Erythroblast (primary cell): ENCODE measurements around the gene ADTRP.

ENCODE experiments used
- GATA1 ChIP-seq: IDR thresholded peaks from 2 replicates; pipeline ENCODE4 v1.6.1; 2011; ENCODE audit warnings: low read depth, mild to moderate bottlenecking, control low read depth, low read length, moderate library complexity
- POLR2A ChIP-seq: IDR thresholded peaks from 2 replicates; pipeline ENCODE4 v1.6.1; 2011; ENCODE audit warnings: mild to moderate bottlenecking, low read length

DNA sequence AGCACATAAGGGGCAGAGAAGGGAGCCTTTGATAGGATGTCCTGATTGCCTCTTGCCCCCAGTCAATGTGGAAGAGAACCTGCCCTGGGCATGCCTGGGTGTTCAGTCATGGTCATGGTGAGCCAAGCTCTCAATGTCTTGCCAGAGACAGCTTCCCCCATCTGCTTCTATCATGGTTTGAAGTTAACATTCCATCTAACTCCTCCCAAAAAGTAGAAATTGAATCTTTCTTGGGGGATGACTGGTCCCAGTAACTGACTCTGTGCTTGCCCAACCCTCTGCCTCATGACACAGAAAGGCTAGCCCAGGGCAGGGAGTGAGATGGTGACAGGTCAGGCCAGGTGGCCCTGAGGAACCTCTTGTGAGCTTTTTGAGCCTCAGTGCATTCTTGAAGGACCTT is 60.1 kb downstream of the ADTRP start:
- TF ChIP-seq POLR2A = no peak
- TF ChIP-seq GATA1 = no peak
